Measurements from ENCODE around the gene DNASE1. TPM values are rescaled to one million over a fixed set of nuclear protein-coding genes. Genes with fewer than 3 reads are reported as not detected.

Gene DNASE1
- total RNA-seq, 1 donor from 2014 or later, result 25.7 TPM

DNA sequence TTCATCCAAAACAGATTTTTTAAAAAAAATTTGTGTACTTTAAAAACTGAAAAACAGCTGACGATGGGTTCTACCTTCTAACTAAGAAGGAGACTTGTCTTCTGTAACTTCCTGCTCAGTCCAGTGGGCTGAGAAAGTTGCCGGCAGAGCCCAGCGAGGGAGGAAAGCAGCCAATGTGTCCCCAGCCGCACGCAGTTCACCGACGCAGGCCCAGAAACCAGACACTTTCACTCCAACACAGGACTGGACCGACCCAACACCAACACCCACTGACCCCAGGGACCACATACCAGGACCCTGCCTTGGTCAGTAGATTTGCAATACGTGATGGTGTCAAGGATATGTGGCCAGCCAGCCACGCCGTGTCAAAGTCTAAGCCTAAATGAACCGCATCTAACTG is 37.3 kb downstream of the DNASE1 start:
- FAIRE-seq (no peak), DNase-seq (ENCODE audit: low spot score in 2 of 2) (no peak)

DNA sequence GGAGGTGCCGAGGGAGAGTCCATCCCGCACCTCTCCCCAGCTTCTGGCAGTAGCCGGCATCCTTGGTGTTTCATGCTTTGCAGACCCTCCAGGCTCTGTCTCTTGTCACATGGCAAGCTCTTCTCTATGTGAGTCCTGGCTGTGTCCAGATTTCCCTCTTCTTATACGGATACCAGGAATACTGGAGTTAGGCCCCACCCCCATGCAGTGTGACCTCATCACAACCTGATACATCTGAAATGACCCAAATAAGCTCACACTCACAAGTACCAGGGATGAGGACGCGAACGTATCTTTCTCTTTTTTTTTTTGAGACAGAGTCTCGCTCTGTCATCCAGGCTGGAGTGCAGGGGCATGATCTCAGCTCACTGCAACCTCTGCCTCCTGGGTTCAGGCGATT is 39.6 kb downstream of the DNASE1 start:
- DNase-seq (ENCODE audit: low spot score in 2 of 2) (no peak), FAIRE-seq (no peak)

DNA sequence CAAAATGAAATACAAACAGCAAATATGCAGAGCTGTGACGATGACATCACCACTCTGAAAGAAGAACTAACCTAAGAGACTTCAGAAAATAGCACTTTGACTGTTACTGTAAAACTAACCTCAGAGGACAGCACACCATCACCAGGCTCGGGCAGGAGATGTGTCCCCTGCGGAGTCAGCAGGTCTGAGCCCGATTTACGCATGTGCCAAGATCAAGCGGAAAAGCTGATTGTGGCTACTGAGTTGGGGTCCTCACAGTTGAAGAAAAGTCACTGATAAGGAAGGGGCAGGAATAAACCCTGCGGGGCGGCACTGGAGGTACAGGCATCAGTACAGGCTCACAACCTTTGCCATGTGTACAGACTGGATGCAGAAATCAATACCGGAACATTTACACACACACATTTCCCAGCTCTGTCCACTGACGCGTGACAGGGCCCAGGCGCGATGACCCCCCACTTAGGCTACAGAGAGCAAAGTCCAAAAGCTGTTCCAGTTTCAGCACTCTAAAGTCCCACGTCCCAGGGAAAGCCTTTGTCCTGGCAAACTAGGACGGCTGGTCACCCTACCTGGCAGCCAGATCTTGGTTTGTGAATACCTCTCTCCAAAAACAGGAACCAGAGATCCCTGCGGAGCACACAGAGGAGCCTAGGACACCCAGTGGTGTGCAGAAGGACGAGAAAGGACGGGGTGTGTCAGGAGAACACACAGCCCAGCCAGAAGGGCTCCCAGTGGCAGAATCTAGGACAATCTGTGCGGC is 41.3 kb downstream of the DNASE1 start:
- FAIRE-seq, result no peak
- no peak for DNase-seq (ENCODE audit: low spot score in 2 of 2)

DNA sequence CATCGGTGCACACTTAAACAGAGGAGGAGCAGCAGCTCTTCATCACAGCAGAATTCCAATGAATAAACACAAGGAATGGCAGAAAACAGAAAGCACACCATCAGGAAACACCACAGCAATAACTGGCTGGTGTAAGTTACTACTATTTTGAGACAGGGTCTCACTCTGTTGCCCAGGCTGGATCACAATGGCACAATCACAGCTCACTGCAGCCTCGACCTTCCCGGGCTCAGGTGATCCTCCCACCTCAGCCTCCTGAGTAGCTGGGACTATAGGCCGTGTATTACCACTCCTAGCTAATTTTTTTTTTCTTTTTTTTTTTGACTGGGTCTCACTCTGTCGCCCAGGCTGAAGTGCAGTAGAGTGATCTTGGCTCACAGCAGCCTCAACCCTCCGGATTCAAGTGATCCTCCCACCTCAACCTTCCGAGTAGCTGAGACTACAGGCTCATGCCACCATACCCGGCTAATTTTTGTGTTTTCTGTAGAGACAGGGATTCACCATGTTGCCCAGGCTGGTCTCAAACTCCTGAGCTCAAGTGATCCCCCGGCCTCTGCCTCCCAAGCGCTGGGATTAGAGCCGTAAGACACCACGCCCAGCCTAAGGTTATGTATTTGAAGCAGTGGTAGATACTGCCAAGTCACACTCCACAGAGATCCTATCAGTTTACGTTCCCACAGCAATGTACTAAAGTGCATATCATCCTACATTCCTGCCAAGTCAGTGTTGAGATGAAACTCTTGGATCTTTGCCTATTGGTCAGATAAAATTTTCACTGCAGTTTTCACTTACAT is 42.1 kb downstream of the DNASE1 start:
- DNase-seq (ENCODE audit: low spot score in 2 of 2) (no peak), FAIRE-seq (no peak)

DNA sequence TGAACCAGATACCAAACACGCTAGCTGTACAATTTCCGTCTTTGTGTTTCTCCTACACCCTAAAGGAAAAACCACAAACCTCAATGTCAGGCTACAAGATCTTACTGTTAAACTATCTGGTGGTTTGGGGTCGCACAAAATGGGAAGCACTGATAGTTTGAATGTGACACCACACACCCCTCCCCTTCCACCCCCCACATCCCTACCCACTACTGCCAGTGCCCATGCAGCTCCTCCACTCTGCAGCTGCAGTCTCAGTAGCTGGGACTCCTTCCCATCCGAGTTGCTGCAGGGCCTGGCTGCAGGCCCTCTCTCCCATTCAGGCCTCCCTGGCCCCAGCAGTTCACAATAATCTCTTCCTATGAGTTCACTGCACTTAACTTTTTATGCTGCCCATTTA is 44.5 kb downstream of the DNASE1 start:
- DNase-seq (ENCODE audit: low spot score in 2 of 2) (no peak), FAIRE-seq (no peak)

DNA sequence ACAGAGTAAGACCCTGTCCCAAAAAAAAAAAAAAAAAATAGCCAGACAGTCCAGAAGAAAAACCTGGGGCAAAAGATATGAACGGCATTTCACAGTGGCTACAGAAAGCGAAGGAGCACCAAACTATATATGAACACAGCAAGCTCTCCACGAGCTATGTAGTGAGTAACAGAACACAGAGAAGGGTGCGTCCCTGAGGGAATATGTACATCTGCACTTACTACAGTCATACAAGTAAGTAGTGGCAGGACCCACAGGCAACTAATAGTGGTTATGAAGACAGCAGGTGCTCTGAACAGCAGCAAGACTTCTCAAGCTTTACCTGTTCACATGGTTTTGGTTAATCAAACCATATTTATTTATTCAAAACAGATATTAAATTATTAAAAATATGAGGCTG is 47.0 kb downstream of the DNASE1 start:
- no peak for FAIRE-seq
- DNase-seq (ENCODE audit: low spot score in 2 of 2), result no peak

DNA sequence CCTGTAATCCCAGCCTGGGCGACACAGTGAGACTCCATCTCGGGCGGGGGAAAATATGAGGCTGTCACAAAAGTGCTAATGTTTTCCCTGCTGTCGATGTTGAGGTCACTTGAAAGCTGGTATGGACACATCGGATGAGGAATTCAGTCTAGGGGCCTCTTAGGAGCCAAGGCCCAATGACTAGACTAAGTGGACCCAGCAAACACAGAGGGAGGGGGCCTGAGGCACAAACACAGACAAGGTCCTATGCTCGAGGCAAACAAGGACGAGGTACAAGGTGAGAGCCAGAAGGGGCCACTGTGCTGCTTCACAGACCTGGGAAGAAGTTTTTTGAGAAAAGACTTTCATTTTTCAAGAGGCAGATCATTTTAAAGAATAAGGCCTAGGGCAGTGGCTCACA is 47.6 kb downstream of the DNASE1 start:
- no peak for DNase-seq (ENCODE audit: low spot score in 2 of 2)
- FAIRE-seq, result no peak

DNA sequence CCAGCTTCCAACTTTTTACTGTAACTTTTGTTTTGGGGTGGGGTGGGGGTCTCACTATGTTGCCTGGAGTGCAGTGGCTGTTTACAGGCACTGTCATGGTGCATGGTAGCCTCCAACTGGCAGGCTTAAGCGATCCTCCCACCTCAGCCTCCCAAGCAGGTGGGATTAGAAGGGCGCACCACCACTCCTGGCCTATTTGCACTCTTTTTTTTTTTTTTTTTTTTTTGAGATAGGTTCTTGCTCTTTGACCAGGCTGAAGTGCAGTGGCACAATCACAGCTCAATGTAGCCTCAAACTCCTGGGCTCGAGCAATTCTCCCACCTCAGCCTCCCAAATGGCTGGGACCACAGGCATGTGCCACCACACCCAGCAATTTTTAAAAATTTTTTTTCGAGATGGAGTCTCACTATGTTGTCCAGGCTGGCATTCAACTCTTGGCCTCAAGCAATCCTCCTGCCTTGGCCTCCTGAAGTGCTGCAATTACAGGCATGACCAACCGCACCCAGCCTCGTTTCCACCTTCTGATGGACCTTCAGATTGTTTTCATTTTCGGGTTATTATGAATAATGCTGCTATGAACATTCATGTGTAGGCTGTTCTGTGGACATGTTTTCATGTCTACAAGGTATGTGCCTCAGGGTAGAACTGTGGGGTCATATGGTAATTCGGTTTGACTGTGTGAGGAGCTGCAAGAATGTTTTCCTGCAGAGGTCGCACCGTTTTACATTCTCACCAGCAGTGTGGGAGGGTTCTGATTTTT is 51.9 kb downstream of the DNASE1 start:
- DNase-seq (ENCODE audit: low spot score in 2 of 2) (no peak), FAIRE-seq (no peak)

Other genes with a start within 250 kb of the DNASE1 start
- 4.9 TPM for gene ZNF597, start 211.2 kb upstream of the DNASE1 start, total RNA-seq
- gene NAA60, start 211.0 kb upstream of the DNASE1 start, total RNA-seq, result 9.4 TPM
- gene C16orf90, start 159.2 kb upstream of the DNASE1 start, total RNA-seq, result not detected
- gene CLUAP1, start 153.7 kb upstream of the DNASE1 start, total RNA-seq, result 42.0 TPM
- 0.41 TPM for gene NLRC3, start 77.3 kb upstream of the DNASE1 start, total RNA-seq
- 4.5 TPM for gene SLX4, start 43.1 kb upstream of the DNASE1 start, total RNA-seq
- 77.9 TPM for gene TRAP1, start 62.8 kb downstream of the DNASE1 start, total RNA-seq
- 37.5 TPM for gene CREBBP, start 226.0 kb downstream of the DNASE1 start, total RNA-seq

All from frontal cortex (tissue), 4 donors.